HG03196 (cell line): ENCODE measurements around the gene HOXD13.

Source experiments
- ATAC-seq: cut with Tn5 transposase; IDR thresholded peaks from one replicate; pipeline ENCODE4 v1.9.1; 2021; ENCODE audit not compliant: unreplicated experiment

HOXD13 gene

DNA sequence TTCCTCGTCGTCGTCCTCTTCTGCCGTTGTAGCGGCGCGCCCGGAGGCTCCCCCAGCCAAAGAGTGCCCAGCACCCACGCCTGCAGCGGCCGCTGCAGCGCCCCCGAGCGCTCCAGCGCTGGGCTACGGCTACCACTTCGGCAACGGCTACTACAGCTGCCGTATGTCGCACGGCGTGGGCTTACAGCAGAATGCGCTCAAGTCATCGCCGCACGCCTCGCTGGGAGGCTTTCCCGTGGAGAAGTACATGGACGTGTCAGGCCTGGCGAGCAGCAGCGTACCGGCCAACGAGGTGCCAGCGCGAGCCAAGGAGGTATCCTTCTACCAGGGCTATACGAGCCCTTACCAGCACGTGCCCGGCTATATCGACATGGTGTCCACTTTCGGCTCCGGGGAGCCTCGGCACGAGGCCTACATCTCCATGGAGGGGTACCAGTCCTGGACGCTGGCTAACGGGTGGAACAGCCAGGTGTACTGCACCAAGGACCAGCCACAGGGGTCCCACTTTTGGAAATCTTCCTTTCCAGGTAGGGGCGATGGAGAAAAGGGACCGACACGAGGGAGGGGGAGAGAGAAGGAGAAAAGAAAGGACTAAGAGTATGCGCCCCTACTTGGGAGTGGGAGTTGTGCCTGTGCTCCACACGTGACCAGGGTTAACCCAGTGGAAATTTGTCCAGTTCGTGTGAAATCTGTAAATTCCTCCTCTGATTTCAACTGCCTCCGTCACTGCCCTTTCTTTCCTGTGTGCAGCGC is 800 bp downstream of the HOXD13 start:
- no peak for ATAC-seq

DNA sequence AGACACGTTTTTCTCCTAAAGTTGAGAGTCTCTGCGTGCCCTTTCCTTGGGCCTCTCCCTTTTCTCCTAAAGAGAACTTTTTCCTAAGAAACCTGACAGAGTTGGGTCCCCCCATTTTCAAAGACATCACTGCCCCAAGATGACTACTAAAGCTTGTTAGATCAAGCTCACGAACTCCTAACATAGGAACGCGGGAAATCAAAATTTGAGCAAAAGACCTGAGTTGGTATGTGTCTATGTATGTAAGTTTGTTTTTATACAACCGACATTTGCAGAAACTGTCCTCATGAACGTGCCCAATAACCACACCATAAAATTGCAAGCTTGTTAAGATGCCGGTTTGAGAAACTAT is 1.4 kb downstream of the HOXD13 start:
- ATAC-seq, result no peak

DNA sequence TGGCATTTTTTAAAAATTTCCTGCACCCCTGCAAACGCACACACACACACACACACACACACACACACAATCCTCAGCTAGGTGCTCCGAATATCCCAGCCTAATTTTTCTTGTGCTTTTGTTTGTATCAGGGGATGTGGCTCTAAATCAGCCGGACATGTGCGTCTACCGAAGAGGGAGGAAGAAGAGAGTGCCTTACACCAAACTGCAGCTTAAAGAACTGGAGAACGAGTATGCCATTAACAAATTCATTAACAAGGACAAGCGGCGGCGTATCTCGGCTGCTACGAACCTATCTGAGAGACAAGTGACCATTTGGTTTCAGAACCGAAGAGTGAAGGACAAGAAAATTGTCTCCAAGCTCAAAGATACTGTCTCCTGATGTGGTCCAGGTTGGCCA is 1.8 kb downstream of the HOXD13 start:
- ATAC-seq, result no peak

DNA sequence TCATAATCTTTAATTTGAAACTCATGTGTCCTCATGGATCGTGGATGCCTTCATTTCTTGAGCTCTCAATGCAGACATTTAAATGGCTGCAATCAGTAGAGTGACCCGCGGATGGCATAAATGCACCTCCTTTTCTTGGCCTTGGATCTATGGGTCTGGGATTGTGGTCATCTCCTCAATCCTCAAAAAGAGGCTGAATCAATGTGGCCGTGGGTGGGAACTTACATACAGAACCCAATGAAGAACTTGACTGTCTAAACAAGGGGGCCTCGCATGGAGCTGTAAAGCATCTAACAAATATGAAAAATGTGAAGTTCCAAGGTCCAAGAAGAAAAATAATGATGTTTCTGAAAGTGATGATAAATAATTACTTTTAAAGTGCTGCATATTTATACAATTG is 2.9 kb downstream of the HOXD13 start:
- ATAC-seq, result no peak

DNA sequence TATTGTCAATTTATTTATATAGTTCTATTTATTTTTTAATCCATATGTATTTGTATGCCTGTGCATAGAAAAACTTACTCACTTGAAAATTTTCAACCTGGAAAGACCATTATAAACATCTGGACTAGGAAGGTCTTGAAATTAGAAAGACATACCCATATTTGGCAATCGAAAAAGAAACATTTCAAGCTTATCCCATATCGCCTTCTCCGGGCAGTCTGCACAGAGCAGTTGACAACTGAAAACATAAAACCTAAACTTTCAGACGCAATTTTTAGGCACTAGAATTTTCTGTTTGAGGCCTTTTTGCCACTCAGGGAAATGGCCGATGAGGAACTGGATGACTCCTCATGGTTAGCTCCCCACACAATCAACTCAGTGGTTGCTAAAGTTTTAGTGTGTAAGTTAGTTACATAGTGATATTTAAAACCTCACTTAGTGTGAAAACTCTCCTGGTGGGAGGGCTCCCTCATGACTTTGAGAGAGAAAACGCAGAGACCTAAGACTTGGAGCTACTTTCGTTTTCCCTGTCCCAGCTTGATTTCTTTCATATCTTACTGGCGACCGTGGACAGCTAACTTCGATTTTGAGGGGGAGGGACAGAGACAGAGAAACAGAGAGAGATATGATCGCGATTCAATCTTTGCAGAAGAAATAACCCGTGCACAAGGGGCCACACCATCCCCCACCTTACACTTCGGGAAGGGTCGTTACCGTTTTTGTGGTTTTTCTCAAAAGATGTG is 3.9 kb downstream of the HOXD13 start:
- no peak for ATAC-seq

DNA sequence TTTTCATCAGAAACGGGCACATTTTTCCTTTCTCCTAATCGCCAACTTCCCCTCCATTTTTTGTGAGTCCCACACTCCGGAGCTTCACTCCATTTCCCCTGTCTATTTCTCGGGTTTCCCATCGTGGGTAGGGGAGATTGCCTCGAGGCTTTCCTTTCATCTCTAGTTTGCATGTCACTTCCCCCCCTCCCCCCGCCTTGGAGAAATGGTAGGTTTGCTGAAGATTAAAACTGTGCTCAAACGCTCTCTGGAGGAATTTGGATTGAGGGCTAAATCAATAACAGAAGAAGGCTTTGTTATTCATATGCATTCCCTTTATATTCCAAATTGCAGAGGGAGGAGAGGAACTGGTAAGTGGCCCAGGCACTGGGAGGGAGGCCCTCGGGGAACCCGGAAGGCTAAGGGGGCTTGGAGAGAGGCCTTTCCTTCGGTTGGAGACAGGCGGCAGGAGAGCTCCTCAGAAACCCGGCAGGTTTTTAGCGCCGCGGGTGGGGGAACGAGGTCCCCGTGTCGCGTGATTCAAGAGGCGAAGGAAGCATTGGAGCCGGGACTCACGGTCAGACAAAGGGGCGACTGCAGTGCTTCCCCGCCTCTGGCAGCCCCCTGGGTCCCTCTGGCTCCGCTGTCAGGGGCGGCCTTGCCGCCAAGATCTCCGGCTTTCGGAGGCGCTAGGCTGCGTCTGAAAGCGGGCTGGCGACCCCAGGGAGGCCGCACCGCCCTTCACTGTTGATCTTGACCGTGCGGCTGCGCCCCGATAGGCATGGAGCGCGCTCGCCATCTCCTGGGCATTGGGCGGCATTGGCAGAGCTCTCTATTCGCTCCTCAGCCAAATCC is 4.7 kb downstream of the HOXD13 start:
- peak; percentile 91 for ATAC-seq

DNA sequence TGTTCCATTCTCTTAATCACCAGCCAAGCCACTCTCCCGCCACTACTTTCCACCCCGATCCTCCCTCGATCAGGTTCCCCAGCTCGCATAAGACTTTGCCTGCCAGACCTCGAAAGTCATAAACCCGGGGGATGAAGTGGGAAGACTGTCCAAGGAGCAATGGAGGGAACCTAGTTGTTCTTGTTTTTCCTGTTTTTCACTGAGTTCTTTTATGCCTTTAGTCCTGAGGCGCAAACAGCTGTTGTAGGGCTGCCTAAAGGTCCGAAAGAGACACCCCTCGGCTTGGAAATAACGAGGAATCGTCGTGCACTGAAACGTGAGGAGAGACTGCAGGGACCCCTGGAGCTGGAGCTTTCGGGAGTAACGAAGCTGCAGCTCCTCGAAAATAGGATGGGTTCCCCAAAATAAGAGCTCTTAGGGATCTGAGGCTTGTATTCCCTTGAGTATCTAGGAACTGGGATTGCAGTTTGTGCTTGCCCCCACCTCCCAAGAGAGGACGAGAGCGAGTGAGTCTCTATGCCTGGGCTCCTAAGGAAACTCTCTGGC is 5.4 kb downstream of the HOXD13 start:
- no peak for ATAC-seq

DNA sequence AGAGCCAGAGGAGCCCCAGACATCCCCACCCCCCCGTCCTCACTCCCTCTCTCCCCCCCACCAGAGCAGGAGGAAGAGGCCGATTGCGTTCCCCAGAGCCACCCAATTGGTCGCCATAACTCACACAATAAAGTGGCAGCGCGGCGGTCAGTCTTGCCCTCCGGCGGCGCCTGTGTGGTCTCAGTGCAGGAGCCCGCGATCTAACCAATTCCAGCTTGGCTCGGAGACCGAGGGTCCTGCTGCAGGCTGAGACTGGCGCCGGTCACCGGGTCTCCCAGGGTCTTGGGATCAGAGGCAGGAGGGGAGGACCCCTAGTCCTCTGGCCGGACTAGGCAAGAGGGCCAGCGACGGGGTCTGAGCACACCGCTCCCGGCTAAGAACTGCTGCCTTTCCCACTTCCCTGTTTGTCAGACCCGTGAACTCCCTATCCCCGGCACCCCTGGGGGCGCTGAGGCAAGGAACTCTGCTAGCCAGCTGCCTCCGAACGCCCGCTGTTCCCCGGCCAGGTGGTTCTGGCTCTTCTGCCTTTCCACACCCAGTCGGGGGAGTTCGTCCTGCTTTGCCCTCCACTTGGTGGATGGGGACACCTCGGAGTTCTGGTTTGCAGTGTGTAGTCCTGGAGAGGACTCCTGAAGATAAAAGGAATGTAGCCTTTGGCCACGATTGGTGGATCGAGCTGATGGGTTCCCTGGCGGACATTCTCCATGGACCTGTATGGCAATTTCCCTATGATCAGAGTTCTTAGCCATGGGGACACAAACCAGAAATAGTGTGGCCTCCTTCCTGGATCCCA is 6.0 kb downstream of the HOXD13 start:
- no peak for ATAC-seq

DNA sequence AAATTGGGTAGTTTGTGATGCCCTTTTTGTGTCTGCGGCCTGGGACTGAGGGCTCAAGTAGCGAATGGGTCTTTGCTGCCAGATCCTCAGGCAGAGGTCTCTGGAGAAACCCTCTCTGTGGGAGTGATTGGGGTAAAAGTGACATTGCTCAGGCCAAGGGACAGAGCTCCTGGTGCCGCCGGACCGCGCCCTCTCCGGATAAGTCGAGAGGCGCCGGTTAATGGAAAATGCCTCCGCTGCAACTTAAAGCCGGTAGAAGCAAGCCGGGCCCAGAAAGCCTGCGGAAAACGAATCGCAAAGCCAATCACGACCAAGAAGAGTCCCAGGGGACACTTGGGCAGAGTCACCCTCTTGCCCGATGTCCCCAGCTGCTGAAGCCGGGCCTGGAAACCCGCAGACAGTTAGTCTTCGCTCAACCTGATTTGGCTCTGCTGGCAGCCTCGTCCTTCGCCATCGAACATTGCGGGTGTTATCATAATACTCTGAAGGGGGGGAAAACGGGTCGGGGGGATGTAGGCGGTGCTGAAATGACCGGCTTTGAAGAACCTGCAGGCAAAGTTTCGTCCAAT is 6.7 kb downstream of the HOXD13 start:
- ATAC-seq, result no peak

DNA sequence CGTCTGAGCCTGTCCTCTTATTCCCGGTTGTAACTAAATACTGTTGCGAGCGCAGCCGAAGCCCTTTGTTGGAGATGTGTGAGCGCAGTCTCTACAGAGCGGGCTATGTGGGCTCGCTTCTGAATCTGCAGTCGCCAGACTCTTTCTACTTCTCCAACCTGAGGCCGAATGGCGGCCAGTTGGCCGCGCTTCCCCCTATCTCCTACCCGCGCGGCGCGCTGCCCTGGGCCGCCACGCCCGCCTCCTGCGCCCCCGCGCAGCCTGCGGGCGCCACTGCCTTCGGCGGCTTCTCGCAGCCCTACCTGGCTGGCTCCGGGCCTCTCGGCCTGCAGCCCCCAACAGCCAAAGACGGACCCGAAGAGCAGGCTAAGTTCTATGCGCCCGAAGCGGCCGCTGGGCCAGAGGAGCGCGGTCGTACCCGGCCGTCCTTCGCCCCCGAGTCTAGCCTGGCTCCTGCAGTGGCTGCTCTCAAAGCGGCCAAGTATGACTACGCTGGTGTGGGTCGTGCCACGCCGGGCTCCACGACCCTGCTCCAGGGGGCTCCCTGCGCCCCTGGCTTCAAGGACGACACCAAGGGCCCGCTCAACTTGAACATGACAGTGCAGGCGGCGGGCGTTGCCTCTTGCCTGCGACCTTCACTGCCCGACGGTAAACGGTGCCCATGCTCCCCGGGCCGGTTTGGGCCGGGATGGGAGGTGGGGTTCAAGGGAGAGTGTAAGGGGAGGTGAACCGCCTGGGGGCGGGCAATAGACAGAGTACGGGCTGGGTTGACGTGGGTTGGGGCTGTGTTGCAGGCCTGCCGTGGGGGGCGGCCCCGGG is 7.4 kb downstream of the HOXD13 start, which contains the start of gene HOXD12:
HOXD12 (plus strand) TSS at position 68 of the 819 bp plus-strand sequence; CDS start at position 75, 7 bp downstream.
- no peak for ATAC-seq

DNA sequence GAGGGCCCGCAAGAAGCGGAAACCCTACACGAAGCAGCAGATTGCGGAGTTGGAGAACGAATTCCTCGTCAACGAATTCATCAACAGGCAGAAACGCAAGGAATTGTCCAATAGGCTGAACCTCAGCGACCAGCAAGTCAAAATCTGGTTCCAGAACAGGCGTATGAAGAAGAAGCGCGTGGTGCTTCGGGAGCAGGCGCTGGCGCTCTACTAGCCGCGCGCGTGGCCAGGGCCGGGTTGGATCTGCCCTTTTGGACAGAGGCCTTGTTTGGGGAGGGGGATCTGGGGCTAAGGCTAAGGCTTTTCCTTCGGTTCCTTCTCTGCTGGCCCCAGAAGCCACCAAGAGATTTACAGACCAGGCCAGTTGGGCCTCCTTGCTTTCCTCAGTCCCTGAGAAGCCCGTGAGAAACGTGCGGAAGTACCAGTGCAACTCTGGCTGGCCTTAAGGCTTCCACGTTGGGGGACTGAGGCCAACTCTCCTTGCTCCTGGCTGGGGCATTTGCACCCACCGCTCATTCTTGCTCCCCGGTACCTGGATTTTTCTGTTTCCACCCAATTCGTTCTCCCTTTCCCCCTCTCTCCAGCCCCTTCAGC is 8.1 kb downstream of the HOXD13 start:
- ATAC-seq, result no peak

DNA sequence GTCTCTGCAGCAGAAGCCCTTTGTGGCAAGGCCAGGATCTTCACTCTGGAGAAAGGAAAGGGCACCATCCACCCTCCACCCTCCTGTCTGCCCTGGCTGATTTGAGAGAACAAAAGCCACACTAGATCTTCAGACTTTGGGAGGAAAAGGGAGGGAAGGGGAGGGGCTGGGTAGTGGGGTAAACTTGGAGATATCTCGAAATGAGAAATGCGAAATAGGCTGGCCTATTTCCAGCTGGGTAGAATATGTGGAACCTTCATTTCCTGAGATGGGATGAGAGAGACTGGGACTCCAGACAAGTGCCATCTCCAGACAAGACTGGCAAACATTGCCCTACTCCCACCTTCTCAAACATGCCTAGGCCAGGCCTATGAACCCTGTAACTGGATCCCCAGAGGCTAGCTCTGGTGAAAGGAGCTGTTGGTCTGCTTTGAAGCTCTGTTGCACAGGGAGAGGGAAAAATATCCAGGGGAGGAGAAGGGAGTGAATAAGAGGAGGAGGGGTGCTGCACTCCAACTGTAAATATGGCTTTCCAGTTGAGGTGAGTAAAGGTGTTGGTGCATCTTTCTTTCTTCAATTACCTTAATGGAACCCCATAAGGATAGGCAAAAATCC is 8.8 kb downstream of the HOXD13 start:
- no peak for ATAC-seq

DNA sequence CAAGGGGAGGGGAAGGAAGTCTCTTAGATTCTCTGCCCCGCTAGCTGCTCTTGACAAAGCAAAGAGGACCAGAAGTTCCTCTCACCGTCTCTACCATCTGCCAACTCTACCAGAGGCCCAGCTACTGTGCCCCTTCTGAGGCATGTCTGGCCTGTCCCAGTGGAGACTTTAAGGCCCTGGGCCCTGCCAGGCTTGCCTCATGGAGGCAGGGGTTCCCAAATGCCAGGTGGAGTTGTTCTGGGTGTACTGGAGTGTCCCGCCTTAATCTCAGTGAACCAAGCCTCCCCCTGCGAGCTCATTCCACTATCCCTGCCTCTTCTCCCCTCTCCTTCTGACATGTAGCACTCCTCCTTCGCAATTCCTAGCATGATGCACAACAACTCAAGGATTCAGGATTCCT is 9.3 kb downstream of the HOXD13 start:
- ATAC-seq, result no peak

DNA sequence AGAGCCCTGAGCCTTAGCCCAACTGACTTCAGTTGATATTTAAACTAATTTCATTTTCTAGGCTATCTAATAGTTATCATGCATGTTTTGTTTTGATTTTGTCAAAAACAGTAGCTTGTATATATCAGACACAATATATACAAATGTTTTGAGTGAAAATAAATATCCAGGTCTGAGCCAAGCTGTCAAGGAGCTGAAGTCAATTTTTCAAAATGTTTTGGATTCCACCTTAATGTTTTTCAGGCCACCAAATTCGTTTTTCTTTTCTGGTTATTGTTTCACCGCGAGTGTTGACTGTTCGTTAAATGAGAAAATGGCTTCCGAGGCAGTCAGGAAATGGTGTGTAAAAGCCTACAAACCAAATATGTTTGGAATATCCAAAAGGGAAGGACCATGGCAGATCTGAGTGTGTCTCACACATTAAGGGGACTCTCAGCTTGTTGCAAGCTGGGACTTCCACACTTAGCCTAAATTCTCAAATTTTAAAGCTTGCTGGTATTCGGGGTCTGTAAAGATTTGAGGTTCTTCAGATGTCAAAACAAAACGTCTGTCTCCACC is 9.9 kb downstream of the HOXD13 start:
- no peak for ATAC-seq

DNA sequence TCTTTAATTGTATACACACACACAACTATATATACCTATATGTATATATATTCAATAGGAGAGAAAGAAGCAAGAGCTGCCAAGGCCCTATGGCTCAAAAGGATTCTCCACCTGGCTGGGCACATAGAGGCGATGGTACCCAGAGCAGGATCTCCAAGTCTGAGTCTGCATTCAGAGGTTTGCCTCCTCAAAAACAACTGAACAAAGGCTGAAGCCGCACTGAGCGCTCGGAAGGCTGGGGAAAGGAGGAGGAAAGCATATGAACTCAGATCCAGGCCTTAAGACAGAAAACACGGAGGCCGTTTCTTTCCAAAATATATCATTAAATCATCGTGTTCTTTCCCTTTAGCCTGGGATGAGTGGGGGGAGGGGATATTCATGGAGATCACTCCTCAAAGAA is 10.7 kb downstream of the HOXD13 start:
- ATAC-seq, result no peak

DNA sequence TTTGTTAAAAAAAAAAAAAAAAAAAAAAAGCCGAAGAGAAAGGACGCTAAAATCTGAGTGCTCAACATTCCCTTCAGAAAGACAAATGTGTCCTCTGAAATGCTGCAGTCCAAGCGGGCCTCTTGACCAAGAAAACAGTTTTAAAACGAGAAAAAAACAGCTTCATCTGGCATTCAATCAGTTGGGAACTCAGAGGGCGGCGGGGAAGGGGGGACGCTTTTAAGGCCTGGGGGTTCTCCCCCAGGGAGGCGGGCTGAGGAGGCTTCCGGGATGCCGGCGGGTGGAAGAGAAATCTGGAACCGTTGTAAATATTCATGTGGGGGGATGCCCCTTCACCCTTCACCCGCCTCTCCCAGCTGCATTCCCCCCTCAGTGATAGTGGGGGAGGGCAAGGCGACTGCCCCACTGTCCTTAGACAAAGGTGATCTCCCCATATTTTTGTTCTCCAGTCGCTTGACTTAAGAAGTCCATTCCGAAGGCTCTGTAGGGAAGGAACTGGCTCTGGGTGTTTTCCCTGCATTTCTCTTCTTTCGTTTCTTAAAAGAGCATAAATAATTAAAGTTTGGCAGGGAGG is 11.3 kb downstream of the HOXD13 start:
- ATAC-seq, result no peak

DNA sequence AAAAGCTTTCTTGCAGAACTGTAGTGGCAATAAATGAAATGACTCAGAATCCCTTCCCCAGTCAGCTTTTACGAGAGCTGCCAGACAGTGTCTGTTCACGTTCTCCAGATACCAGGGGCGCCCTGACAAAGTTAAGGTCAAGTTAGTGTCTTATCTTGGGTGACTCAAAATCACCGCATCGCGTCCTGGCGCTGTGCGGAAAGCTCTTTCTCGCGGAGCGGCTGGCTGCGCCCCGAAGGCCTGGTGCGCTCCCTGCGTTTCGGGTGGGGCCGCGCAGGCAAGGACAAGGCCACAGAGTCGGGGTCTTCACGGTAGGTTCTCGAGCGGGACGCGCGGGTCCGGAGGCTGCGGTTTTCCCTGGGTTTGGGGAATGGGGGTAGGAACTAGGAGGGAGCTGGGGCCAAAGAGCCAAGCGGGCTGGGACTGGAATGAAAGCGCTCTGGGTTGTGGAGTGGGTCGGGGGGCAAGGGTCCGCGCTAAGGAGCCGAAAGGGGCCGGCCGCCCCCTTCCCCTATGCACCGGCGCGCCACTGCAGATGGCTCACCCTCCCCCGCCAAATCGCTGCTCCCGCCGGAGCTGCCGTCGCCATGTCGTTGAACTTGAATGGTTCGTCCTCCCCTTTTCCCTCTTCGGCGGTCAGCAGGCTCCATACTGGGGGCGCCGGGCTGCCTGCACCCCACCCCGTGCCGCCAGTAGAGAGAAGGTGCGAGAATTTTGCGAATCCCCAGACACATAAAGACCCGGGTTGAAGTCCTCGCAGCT is 12.0 kb downstream of the HOXD13 start:
- ATAC-seq, result no peak
